Gastroesophageal sphincter (tissue), 3 donors: Measurements from ENCODE around the gene CSGALNACT2.

ENCODE experiments used
- CTCF ChIP-seq, 4 experiments: fragments of 200-600 bp in 2 of 4; fragments of 450-650 bp in 2 of 4; sonication (generic) in 1 of 4; IDR thresholded peaks; one replicate each; pipeline ENCODE4 v1.5.1; 2017 to 2019; ENCODE audit warnings: antibody characterized with exemption in 4 of 4, mild to moderate bottlenecking in 2 of 4, moderate library complexity in 2 of 4
- EP300 ChIP-seq: sonication (generic); formaldehyde crosslinking; IDR thresholded peaks from one replicate; pipeline ENCODE4 v1.6.1; 2017; ENCODE audit warnings: antibody characterized with exemption, mild to moderate bottlenecking
- POLR2A ChIP-seq, 2 donors: fragments of 450-650 bp; IDR thresholded peaks; one replicate each; pipeline ENCODE4 v1.6.1; 2017; ENCODE audit warnings: antibody characterized with exemption in 2 of 2, mild to moderate bottlenecking in 2 of 2, moderate library complexity in 1 of 2
- POLR2AphosphoS5 ChIP-seq: sonication (generic); formaldehyde crosslinking; IDR thresholded peaks from one replicate; pipeline ENCODE4 v1.6.1; 2017; ENCODE audit warnings: antibody characterized with exemption

GRCh38 chr10:43138021-43138756 is at the start of gene CSGALNACT2:
- peak in 1 of 4 experiments; percentile 3 for TF ChIP-seq CTCF (IDR thresholded peaks at IDR 0.05)
- peak; percentile 75 for TF ChIP-seq POLR2AphosphoS5
- TF ChIP-seq POLR2A (IDR thresholded peaks at IDR 0.05): peak; percentile 87 to 95
- no peak for TF ChIP-seq EP300
